Measurements from ENCODE around the gene PNMA8B. TPM values are rescaled to one million over a fixed set of nuclear protein-coding genes. Genes with fewer than 3 reads are reported as not detected.

Gene PNMA8B, protein sequence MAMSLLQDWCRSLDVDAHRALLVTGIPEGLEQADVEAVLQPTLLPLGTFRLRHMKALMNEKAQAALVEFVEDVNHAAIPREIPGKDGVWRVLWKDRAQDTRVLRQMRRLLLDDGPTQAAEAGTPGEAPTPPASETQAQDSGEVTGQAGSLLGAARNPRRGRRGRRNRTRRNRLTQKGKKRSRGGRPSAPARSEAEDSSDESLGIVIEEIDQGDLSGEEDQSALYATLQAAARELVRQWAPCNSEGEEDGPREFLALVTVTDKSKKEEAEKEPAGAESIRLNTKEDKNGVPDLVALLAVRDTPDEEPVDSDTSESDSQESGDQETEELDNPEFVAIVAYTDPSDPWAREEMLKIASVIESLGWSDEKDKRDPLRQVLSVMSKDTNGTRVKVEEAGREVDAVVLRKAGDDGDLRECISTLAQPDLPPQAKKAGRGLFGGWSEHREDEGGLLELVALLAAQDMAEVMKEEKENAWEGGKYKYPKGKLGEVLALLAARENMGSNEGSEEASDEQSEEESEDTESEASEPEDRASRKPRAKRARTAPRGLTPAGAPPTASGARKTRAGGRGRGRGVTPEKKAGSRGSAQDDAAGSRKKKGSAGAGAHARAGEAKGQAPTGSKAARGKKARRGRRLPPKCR
- 0.22 and 0.76 TPM in 2 replicates for total RNA-seq (2012; rRNA removed)

DNA sequence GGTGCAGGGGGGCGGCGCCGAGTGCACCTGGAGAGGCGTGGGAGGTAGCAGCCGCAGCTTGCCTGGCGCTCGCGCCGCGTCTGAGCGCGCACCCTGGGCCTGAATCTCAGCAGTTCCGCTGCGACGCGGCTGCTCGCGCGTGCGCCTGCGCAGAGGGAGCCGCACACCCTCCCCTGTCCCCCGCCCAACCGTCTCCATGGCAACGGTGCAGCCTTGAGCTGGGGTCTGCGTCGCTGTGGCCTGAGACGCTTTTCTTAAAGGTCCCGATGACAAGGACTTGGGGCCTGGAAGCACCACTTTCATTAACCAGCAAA lies at the start of gene PNMA8B:
PNMA8B (minus strand) TSS at position 82 of the 314 bp plus-strand sequence. CDS start 402 bp downstream, outside the sequence.
- Histone ChIP-seq H3K27me3 (ENCODE audit: control insufficient read depth, insufficient read depth, low read length) (peaks cover 17% of the 10 kb centered on the region), H3K4me2 (ENCODE audit: low read length) (peak within 1 kb of the TSS; percentile 74), H3K9ac (ENCODE audit: low read depth, low read length) (no peak within 1 kb of the TSS), H3K4me3 (ENCODE audit: low read length) (peak within 1 kb of the TSS; percentile 58), H3K9me3 (replicated peaks; ENCODE audit: low read length) (no peaks in the 10 kb centered on the region), H3K4me1 (ENCODE audit: control insufficient read depth, insufficient read depth, low read length) (no peaks in the 10 kb centered on the region), H3K36me3 (ENCODE audit: insufficient read depth, low read length) (no peaks in the 10 kb centered on the region)

- peaks cover 6% of the 10 kb centered on the region for H3K27me3 ChIP-seq (ENCODE audit: control insufficient read depth, insufficient read depth, low read length)
- no peaks in the 10 kb centered on the region for H3K36me3 ChIP-seq (ENCODE audit: insufficient read depth, low read length)
- no peak overlapping the region for H3K4me2 ChIP-seq (ENCODE audit: low read length)
- no peaks in the 10 kb centered on the region for H3K4me1 ChIP-seq (ENCODE audit: control insufficient read depth, insufficient read depth, low read length)
- no peaks in the 10 kb centered on the region for H3K9me3 ChIP-seq (replicated peaks; ENCODE audit: low read length)
- H3K9ac ChIP-seq (ENCODE audit: low read depth, low read length), result no peak overlapping the region
- H3K4me3 ChIP-seq (ENCODE audit: low read length), result no peak overlapping the region
Measured at GRCh38 chr19:46544651-46545050, 49.0 kb upstream of the PNMA8B start.

GRCh38 chr19:46542428-46543230 lies 47.0 kb upstream of the PNMA8B start:
- Histone ChIP-seq H3K9me3 (replicated peaks; ENCODE audit: low read length) (no peaks in the 10 kb centered on the region), H3K27me3 (ENCODE audit: control insufficient read depth, insufficient read depth, low read length) (peaks cover 3% of the 10 kb centered on the region), H3K4me1 (ENCODE audit: control insufficient read depth, insufficient read depth, low read length) (no peaks in the 10 kb centered on the region), H3K4me3 (ENCODE audit: low read length) (no peak overlapping the region), H3K9ac (ENCODE audit: low read depth, low read length) (no peak overlapping the region), H3K36me3 (ENCODE audit: insufficient read depth, low read length) (no peaks in the 10 kb centered on the region), H3K4me2 (ENCODE audit: low read length) (no peak overlapping the region)

GRCh38 chr19:46537136-46538097 lies 41.8 kb upstream of the PNMA8B start:
- peaks cover 3% of the 10 kb centered on the region for H3K27me3 ChIP-seq (ENCODE audit: control insufficient read depth, insufficient read depth, low read length)
- no peaks in the 10 kb centered on the region for H3K9me3 ChIP-seq (replicated peaks; ENCODE audit: low read length)
- H3K4me2 ChIP-seq (ENCODE audit: low read length), result no peak overlapping the region
- no peak overlapping the region for H3K9ac ChIP-seq (ENCODE audit: low read depth, low read length)
- no peaks in the 10 kb centered on the region for H3K36me3 ChIP-seq (ENCODE audit: insufficient read depth, low read length)
- H3K4me3 ChIP-seq (ENCODE audit: low read length), result no peak overlapping the region
- no peaks in the 10 kb centered on the region for H3K4me1 ChIP-seq (ENCODE audit: control insufficient read depth, insufficient read depth, low read length)

DNA sequence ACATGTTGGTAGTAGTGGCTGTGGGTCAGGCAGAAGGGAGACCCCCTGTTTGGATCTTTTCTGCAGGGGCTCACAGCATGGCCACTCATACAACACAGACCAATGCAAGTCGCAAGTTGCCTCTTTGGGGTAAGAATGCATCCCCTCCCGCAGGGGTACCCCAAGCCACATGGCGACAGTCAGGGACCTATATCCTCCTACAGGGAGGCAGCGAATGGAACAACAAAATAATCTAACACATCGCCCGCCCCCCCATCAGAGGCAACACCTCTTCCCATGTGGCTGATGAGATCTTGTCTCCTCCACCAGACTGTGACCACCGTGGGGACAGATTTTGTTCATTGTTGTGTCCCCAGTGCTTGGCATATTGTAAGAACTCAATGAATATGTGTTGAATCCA lies 40.7 kb upstream of the PNMA8B start:
- Histone ChIP-seq H3K36me3 (ENCODE audit: insufficient read depth, low read length) (no peaks in the 10 kb centered on the region), H3K9ac (ENCODE audit: low read depth, low read length) (no peak overlapping the region), H3K4me2 (ENCODE audit: low read length) (no peak overlapping the region), H3K4me1 (ENCODE audit: control insufficient read depth, insufficient read depth, low read length) (no peaks in the 10 kb centered on the region), H3K9me3 (replicated peaks; ENCODE audit: low read length) (no peaks in the 10 kb centered on the region), H3K4me3 (ENCODE audit: low read length) (no peak overlapping the region), H3K27me3 (ENCODE audit: control insufficient read depth, insufficient read depth, low read length) (peaks cover 3% of the 10 kb centered on the region)

- Histone ChIP-seq H3K36me3 (ENCODE audit: insufficient read depth, low read length) (no peaks in the 10 kb centered on the region), H3K27me3 (ENCODE audit: control insufficient read depth, insufficient read depth, low read length) (peaks cover 4% of the 10 kb centered on the region), H3K4me3 (ENCODE audit: low read length) (no peak overlapping the region), H3K9ac (ENCODE audit: low read depth, low read length) (no peak overlapping the region), H3K4me1 (ENCODE audit: control insufficient read depth, insufficient read depth, low read length) (peaks cover 13% of the 10 kb centered on the region), H3K4me2 (ENCODE audit: low read length) (no peak overlapping the region), H3K9me3 (replicated peaks; ENCODE audit: low read length) (no peaks in the 10 kb centered on the region)
Measured at GRCh38 chr19:46533621-46534081, 38.0 kb upstream of the PNMA8B start.

DNA sequence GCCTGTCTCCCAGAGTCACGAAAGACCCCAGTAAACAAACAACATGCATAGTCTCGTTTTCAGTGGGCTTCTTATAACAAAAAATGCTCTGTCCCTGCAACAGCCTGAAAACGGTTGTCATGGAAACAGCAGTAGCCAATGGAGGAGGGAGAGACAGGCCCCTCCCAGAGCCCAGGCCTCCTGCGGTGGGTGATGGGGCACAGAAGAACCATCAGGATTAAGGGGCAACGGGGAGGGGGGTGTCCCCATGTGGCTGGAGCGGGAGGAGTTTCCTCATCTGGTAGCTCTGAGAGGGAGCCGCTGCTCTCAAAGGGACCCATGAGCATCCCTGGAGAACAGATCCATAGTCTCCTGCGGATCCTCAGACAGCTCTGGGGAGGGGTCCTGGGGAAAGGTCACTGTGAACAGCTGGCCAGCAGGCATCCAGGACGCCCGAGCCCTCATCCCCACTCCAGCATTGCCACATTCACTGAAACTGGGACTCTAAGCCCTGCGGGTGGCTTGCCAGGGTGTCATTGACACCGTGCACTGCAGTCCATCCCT lies 37.5 kb upstream of the PNMA8B start:
- no peaks in the 10 kb centered on the region for H3K9me3 ChIP-seq (replicated peaks; ENCODE audit: low read length)
- no peak overlapping the region for H3K4me3 ChIP-seq (ENCODE audit: low read length)
- H3K4me2 ChIP-seq (ENCODE audit: low read length), result no peak overlapping the region
- no peaks in the 10 kb centered on the region for H3K36me3 ChIP-seq (ENCODE audit: insufficient read depth, low read length)
- peaks cover 6% of the 10 kb centered on the region for H3K27me3 ChIP-seq (ENCODE audit: control insufficient read depth, insufficient read depth, low read length)
- no peak overlapping the region for H3K9ac ChIP-seq (ENCODE audit: low read depth, low read length)
- H3K4me1 ChIP-seq (ENCODE audit: control insufficient read depth, insufficient read depth, low read length), result peaks cover 13% of the 10 kb centered on the region

- H3K4me3 ChIP-seq (ENCODE audit: low read length), result no peak overlapping the region
- H3K4me2 ChIP-seq (ENCODE audit: low read length), result peak overlapping the region; percentile 59
- no peak overlapping the region for H3K9ac ChIP-seq (ENCODE audit: low read depth, low read length)
- no peaks in the 10 kb centered on the region for H3K9me3 ChIP-seq (replicated peaks; ENCODE audit: low read length)
- peaks cover 13% of the 10 kb centered on the region for H3K4me1 ChIP-seq (ENCODE audit: control insufficient read depth, insufficient read depth, low read length)
- peaks cover 6% of the 10 kb centered on the region for H3K27me3 ChIP-seq (ENCODE audit: control insufficient read depth, insufficient read depth, low read length)
- no peaks in the 10 kb centered on the region for H3K36me3 ChIP-seq (ENCODE audit: insufficient read depth, low read length)
Measured at GRCh38 chr19:46530636-46531035, 35.0 kb upstream of the PNMA8B start.

GRCh38 chr19:46529622-46530451 lies 34.2 kb upstream of the PNMA8B start:
- H3K9me3 ChIP-seq (replicated peaks; ENCODE audit: low read length), result no peaks in the 10 kb centered on the region
- H3K36me3 ChIP-seq (ENCODE audit: insufficient read depth, low read length), result no peaks in the 10 kb centered on the region
- no peak overlapping the region for H3K9ac ChIP-seq (ENCODE audit: low read depth, low read length)
- H3K4me2 ChIP-seq (ENCODE audit: low read length), result peak overlapping the region; percentile 59
- peaks cover 13% of the 10 kb centered on the region for H3K4me1 ChIP-seq (ENCODE audit: control insufficient read depth, insufficient read depth, low read length)
- peaks cover 6% of the 10 kb centered on the region for H3K27me3 ChIP-seq (ENCODE audit: control insufficient read depth, insufficient read depth, low read length)
- no peak overlapping the region for H3K4me3 ChIP-seq (ENCODE audit: low read length)

Data from skeletal muscle satellite cell (primary cell).